SK-N-SH treated with all-trans-retinoic acid at 6 μM for 48 hours (cell line): ENCODE data around the gene TRIB2.

Source experiments
- ARNTL ChIP-seq: fragments of 450-650 bp; formaldehyde crosslinking; IDR thresholded peaks from 2 replicates; pipeline ENCODE4 v1.5.0; 2020; ENCODE audit warnings: low read depth, mild to moderate bottlenecking, moderate library complexity, borderline replicate concordance
- CREB5 ChIP-seq: fragments of 250-450 bp; sonication (Bioruptor Pico); IDR thresholded peaks from 2 replicates; pipeline ENCODE4 v1.5.1; 2020; ENCODE audit warnings: low read depth, mild to moderate bottlenecking, moderate library complexity
- CSDC2 ChIP-seq: fragments of 250-450 bp; sonication (Bioruptor Pico); IDR thresholded peaks from 2 replicates; pipeline ENCODE4 v1.5.0; 2020; ENCODE audit warnings: mild to moderate bottlenecking, moderate library complexity
- CSRNP3 ChIP-seq: fragments of 250-450 bp; sonication (Bioruptor Pico); IDR thresholded peaks from 2 replicates; pipeline ENCODE4 v1.5.1; 2021; ENCODE audit warnings: mild to moderate bottlenecking, moderate library complexity
- GLIS3 ChIP-seq: fragments of 250-450 bp; sonication (Bioruptor Pico); IDR thresholded peaks from 2 replicates; pipeline ENCODE4 v1.5.0; 2020; ENCODE audit warnings: mild to moderate bottlenecking, moderate library complexity
- ISL1 ChIP-seq: fragments of 250-450 bp; sonication (Bioruptor Pico); IDR thresholded peaks from 2 replicates; pipeline ENCODE4 v2.1.2; 2022; ENCODE audit warnings: mild to moderate bottlenecking, moderate library complexity
- PATZ1 ChIP-seq: fragments of 250-450 bp; sonication (Bioruptor Pico); IDR thresholded peaks from 2 replicates; pipeline ENCODE4 v1.8.0; 2020; ENCODE audit warnings: mild to moderate bottlenecking, moderate library complexity, borderline replicate concordance
- RARB ChIP-seq: fragments of 250-450 bp; sonication (Bioruptor Pico); IDR thresholded peaks from 2 replicates; pipeline ENCODE4 v1.8.0; 2021; ENCODE audit warnings: mild to moderate bottlenecking, moderate library complexity
- SNAI2 ChIP-seq: fragments of 250-450 bp; sonication (Bioruptor Pico); IDR thresholded peaks from 2 replicates; pipeline ENCODE4 v1.5.0; 2020; ENCODE audit warnings: mild to moderate bottlenecking, moderate library complexity
- TSHZ2 ChIP-seq: fragments of 250-450 bp; sonication (Bioruptor Pico); IDR thresholded peaks from 2 replicates; pipeline ENCODE4 v1.5.0; 2020; ENCODE audit warnings: mild to moderate bottlenecking, moderate library complexity
- ZC3H10 ChIP-seq: fragments of 250-450 bp; sonication (Bioruptor Pico); IDR thresholded peaks from 2 replicates; pipeline ENCODE4 v1.5.1; 2021; ENCODE audit warnings: mild to moderate bottlenecking, moderate library complexity
- ZFP30 ChIP-seq: fragments of 450-650 bp; formaldehyde crosslinking; IDR thresholded peaks from 2 replicates; pipeline ENCODE4 v1.5.0; 2022; ENCODE audit warnings: mild to moderate bottlenecking, moderate library complexity

- TF ChIP-seq ISL1 (CRISPR knock-in tag) (no peak), GLIS3 (CRISPR knock-in tag) (no peak), CSRNP3 (no peak), SNAI2 (CRISPR knock-in tag) (no peak), ZFP30 (CRISPR knock-in tag) (no peak), TSHZ2 (CRISPR knock-in tag) (no peak), CREB5 (CRISPR knock-in tag) (no peak), CSDC2 (CRISPR knock-in tag) (no peak), RARB (CRISPR knock-in tag) (no peak), PATZ1 (CRISPR knock-in tag) (no peak), ZC3H10 (CRISPR knock-in tag) (no peak), ARNTL (CRISPR knock-in tag) (no peak)
Measured at GRCh38 chr2:12778811-12779579, 62.3 kb downstream of the TRIB2 start.
